Adrenal gland (tissue), 5 donors: ENCODE data around the gene ZNF101.

Experiments used
- POLR2A ChIP-seq, 2 donors: fragments of 450-650 bp; IDR thresholded peaks; one replicate each; pipeline ENCODE4 v1.6.1; 2017; ENCODE audit warnings: antibody characterized with exemption in 2 of 2, mild to moderate bottlenecking in 2 of 2, moderate library complexity in 1 of 2
- TF ChIP-seq, protein P1 (sequence below), 6 experiments: fragments of 450-650 bp in 4 of 6; fragments of 200-600 bp in 2 of 6; sonication (generic) in 1 of 6; IDR thresholded peaks; 1 replicate in 5 of 6; 2 replicates in 1 of 6; pipeline versions ENCODE4 v1.5.1 to v1.8.0; 2016 to 2021; ENCODE audit warnings: antibody characterized with exemption in 6 of 6, mild to moderate bottlenecking in 2 of 6, moderate library complexity in 1 of 6
- donor health status: DM: no; HTN: no; CAD: no.

DNA sequence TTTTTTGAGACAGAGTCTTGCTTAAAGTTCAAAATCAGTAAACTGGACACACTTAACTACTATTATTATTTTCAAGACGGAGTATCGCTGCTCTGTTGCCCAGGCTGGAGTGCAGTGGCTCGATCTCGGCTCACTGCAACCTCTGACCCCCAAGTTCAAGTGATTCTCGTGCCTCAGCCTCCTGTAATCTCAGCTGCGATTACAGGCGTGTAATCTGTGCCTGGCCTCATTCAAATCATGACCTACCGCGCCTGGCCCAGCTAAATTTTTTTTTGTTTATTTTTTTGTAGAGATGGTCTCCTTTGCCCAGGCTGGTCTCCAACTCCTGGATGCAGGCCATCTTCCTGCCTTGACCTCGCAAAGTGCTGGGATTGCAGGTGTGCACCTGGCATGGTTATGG is 23.0 kb downstream of the ZNF101 start:
- no peak for TF ChIP-seq POLR2A (IDR thresholded peaks at IDR 0.05)
- TF ChIP-seq, protein P1, sequence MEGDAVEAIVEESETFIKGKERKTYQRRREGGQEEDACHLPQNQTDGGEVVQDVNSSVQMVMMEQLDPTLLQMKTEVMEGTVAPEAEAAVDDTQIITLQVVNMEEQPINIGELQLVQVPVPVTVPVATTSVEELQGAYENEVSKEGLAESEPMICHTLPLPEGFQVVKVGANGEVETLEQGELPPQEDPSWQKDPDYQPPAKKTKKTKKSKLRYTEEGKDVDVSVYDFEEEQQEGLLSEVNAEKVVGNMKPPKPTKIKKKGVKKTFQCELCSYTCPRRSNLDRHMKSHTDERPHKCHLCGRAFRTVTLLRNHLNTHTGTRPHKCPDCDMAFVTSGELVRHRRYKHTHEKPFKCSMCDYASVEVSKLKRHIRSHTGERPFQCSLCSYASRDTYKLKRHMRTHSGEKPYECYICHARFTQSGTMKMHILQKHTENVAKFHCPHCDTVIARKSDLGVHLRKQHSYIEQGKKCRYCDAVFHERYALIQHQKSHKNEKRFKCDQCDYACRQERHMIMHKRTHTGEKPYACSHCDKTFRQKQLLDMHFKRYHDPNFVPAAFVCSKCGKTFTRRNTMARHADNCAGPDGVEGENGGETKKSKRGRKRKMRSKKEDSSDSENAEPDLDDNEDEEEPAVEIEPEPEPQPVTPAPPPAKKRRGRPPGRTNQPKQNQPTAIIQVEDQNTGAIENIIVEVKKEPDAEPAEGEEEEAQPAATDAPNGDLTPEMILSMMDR (IDR thresholded peaks at IDR 0.05) = no peak
